HS-5 (cell line): ENCODE results near the gene STK32C.
"Not testable (repeated sequence)": the region's sequence is repeated elsewhere in the genome, so short reads cannot be mapped to it uniquely, and the experiment has no call there.

Experiments used
- DNase-seq: peaks from one replicate; pipeline ENCODE4 v3.0.0-alpha.2; 2012; ENCODE audit warnings: low read depth

STK32C gene

GRCh38 chr10:132167041-132167674 is 140.6 kb downstream of the STK32C start:
- no peak for DNase-seq

GRCh38 chr10:132166216-132166950 is 141.4 kb downstream of the STK32C start:
- no peak for DNase-seq

- no peak for DNase-seq
Measured at GRCh38 chr10:132165416-132165980, 142.3 kb downstream of the STK32C start.

GRCh38 chr10:132164761-132165278 is 142.9 kb downstream of the STK32C start:
- no peak for DNase-seq

- DNase-seq, result no peak
Measured at GRCh38 chr10:132163826-132164515, 143.8 kb downstream of the STK32C start.

GRCh38 chr10:132163278-132163765 is 144.4 kb downstream of the STK32C start:
- no peak for DNase-seq

- DNase-seq, result no peak
Measured at GRCh38 chr10:132162590-132163277, 145.0 kb downstream of the STK32C start.

- no peak for DNase-seq
Measured at GRCh38 chr10:132162021-132162531, 145.7 kb downstream of the STK32C start.

GRCh38 chr10:132160834-132161622 is 146.7 kb downstream of the STK32C start:
- DNase-seq, result not testable (repeated sequence)

GRCh38 chr10:132160231-132160630 is 147.5 kb downstream of the STK32C start:
- DNase-seq, result not testable (repeated sequence)

- not testable (repeated sequence) for DNase-seq
Measured at GRCh38 chr10:132159302-132160230, 148.2 kb downstream of the STK32C start.

- no peak for DNase-seq
Measured at GRCh38 chr10:132158823-132159222, 148.9 kb downstream of the STK32C start.

- DNase-seq, result no peak
Measured at GRCh38 chr10:132158122-132158741, 149.5 kb downstream of the STK32C start.
